Tibial artery (tissue), 4 donors: ENCODE data around the gene IRF3.

Experiments used
- DNase-seq, 2 donors: peaks; one replicate each; pipeline ENCODE4 v3.0.0-alpha.2; 2019
- H3K27ac ChIP-seq, 2 donors: fragments of 200-600 bp; sonication (generic) in 1 of 2; 1 replicate in 1 of 2; 2 replicates in 1 of 2; pipeline ENCODE4 v1.5.1; 2018 to 2019; ENCODE audit warnings: mild to moderate bottlenecking in 1 of 2
- H3K27me3 ChIP-seq, 2 donors: fragments of 200-600 bp; sonication (generic) in 1 of 2; one replicate each; pipeline versions ENCODE4 v1.5.1 to v1.6.0; 2016 to 2019
- H3K36me3 ChIP-seq, 3 donors: fragments of 200-600 bp; sonication (generic) in 2 of 3; one replicate each; pipeline ENCODE4 v1.5.1; 2016 to 2019; ENCODE audit warnings: mild to moderate bottlenecking in 2 of 3
- H3K4me1 ChIP-seq, 4 donors: fragments of 200-600 bp; sonication (generic) in 2 of 4; 1 replicate in 3 of 4; 2 replicates in 1 of 4; pipeline ENCODE4 v1.5.1; 2016 to 2019
- H3K4me3 ChIP-seq, 2 donors: fragments of 200-600 bp; sonication (generic) in 1 of 2; 1 replicate in 1 of 2; 2 replicates in 1 of 2; pipeline ENCODE4 v1.5.1; 2018 to 2019; ENCODE audit warnings: mild to moderate bottlenecking in 2 of 2
- H3K9me3 ChIP-seq, 3 donors: fragments of 200-600 bp; sonication (generic) in 1 of 3; one replicate each; pipeline ENCODE4 v1.5.1; 2016 to 2019
- intact Hi-C: fragments of 100-400 bp; cut with DNase I; formaldehyde crosslinking; loops from one replicate; pipeline ENCODE4 v1.15.0; 2023; ENCODE audit warnings: low total_unique reads
- TF ChIP-seq, protein P1 (sequence below), 2 experiments: fragments of 200-600 bp in 1 of 2; fragments of 450-650 bp in 1 of 2; IDR thresholded peaks; one replicate each; pipeline ENCODE4 v1.5.1; 2017 to 2019; ENCODE audit warnings: antibody characterized with exemption in 2 of 2, mild to moderate bottlenecking in 1 of 2, moderate library complexity in 1 of 2

IRF3 gene

DNA sequence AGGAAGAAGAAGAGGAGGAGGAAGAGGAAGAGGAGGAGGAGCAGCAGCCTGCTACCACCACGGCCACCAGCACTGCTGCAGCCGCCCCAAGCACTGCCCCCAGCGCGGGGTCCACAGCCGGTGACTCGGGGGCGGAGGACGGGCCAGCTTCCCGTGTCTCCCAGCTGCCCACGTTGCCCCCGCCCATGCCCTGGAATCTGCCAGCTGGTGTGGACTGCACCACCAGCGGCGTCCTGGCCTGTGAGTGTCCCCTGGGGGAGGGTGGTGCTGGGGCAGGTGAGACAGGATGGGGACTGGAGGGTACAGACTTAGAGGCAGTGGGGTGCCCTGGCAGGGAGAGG is 12.2 kb downstream of the IRF3 start:
- TF ChIP-seq, protein P1, sequence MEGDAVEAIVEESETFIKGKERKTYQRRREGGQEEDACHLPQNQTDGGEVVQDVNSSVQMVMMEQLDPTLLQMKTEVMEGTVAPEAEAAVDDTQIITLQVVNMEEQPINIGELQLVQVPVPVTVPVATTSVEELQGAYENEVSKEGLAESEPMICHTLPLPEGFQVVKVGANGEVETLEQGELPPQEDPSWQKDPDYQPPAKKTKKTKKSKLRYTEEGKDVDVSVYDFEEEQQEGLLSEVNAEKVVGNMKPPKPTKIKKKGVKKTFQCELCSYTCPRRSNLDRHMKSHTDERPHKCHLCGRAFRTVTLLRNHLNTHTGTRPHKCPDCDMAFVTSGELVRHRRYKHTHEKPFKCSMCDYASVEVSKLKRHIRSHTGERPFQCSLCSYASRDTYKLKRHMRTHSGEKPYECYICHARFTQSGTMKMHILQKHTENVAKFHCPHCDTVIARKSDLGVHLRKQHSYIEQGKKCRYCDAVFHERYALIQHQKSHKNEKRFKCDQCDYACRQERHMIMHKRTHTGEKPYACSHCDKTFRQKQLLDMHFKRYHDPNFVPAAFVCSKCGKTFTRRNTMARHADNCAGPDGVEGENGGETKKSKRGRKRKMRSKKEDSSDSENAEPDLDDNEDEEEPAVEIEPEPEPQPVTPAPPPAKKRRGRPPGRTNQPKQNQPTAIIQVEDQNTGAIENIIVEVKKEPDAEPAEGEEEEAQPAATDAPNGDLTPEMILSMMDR (IDR thresholded peaks at IDR 0.05) = no peak

DNA sequence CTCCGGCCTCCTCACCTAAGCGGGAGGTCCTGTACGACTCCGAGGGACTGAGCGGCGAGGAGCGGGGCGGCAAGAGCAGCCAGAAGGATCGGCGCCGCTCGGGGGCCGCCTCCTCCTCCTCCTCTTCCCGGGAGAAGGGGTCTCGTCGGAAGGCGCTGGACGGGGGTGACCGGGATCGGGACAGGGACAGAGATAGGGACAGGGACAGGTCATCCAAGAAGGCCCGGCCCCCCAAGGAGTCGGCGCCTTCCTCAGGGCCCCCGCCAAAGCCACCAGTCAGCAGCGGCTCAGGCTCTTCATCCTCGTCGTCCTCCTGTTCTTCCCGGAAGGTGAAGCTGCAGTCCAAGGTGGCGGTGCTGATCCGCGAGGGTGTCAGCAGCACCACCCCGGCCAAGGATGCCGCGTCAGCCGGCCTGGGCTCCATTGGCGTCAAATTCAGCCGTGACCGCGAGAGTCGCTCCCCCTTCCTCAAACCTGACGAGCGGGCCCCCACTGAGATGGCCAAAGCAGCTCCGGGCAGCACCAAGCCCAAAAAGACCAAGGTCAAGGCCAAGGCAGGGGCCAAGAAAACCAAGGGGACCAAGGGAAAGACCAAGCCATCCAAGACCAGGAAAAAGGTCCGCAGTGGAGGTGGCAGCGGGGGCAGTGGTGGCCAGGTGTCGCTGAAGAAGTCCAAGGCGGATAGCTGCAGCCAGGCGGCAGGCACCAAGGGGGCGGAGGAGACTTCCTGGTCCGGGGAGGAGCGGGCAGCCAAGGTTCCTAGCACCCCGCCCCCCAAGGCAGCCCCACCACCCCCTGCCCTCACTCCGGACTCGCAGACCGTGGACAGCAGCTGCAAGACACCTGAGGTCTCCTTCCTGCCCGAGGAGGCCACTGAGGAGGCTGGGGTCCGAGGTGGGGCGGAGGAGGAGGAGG is 12.8 kb downstream of the IRF3 start:
- TF ChIP-seq, protein P1 (IDR thresholded peaks at IDR 0.05) = no peak

More for the DNA sequence above, 12.2 kb downstream of the IRF3 start:
- H3K27ac ChIP-seq = no peak overlapping the region
- H3K4me1 ChIP-seq = no peaks in the 10 kb centered on the region
- DNase-seq = no peak
- no peak overlapping the region for H3K4me3 ChIP-seq
- H3K27me3 ChIP-seq = no peaks in the 10 kb centered on the region
- intact Hi-C loops = no loop called here
- peaks cover 72 to 100% (median 89%) of the 10 kb centered on the region in 3 donors for H3K36me3 ChIP-seq
- H3K9me3 ChIP-seq = no peaks in the 10 kb centered on the region

DNA sequence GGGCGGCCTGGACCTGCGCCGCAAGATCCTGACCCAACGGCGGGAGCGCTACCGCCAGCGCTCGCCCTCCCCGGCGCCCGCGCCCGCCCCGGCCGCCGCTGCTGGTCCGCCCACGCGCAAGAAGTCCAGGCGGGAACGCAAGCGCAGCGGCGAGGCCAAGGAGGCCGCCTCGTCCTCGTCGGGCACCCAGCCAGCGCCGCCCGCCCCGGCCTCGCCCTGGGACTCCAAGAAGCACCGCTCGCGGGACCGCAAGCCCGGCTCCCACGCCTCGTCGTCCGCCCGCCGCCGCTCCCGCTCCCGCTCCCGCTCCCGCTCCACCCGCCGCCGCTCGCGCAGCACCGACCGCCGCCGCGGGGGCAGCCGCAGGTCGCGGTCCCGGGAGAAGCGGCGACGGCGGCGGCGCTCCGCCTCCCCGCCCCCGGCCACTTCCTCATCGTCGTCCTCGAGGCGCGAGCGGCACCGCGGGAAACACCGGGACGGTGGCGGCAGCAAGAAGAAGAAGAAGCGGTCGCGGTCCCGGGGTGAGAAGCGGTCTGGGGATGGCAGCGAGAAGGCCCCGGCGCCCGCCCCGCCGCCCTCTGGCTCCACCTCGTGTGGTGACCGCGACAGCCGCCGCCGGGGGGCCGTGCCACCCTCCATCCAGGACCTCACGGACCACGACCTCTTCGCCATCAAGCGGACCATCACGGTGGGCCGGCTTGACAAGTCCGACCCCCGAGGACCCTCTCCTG is 13.7 kb downstream of the IRF3 start:
- Histone ChIP-seq H3K36me3 (peaks cover 67 to 100% (median 80%) of the 10 kb centered on the region in 3 donors), H3K27me3 (no peaks in the 10 kb centered on the region), H3K9me3 (no peaks in the 10 kb centered on the region), H3K4me3 (no peak overlapping the region), H3K4me1 (no peaks in the 10 kb centered on the region), H3K27ac (no peak overlapping the region)
- intact Hi-C loops = no loop called here
- DNase-seq = no peak
- TF ChIP-seq, protein P1 (IDR thresholded peaks at IDR 0.05) = no peak

More for the DNA sequence above, 12.8 kb downstream of the IRF3 start:
- Histone ChIP-seq H3K4me1 (no peaks in the 10 kb centered on the region), H3K9me3 (no peaks in the 10 kb centered on the region), H3K36me3 (peaks cover 67 to 100% (median 83%) of the 10 kb centered on the region in 3 donors), H3K27me3 (no peaks in the 10 kb centered on the region), H3K4me3 (no peak overlapping the region), H3K27ac (no peak overlapping the region)
- no peak for DNase-seq
- intact Hi-C loops = no loop called here

DNA sequence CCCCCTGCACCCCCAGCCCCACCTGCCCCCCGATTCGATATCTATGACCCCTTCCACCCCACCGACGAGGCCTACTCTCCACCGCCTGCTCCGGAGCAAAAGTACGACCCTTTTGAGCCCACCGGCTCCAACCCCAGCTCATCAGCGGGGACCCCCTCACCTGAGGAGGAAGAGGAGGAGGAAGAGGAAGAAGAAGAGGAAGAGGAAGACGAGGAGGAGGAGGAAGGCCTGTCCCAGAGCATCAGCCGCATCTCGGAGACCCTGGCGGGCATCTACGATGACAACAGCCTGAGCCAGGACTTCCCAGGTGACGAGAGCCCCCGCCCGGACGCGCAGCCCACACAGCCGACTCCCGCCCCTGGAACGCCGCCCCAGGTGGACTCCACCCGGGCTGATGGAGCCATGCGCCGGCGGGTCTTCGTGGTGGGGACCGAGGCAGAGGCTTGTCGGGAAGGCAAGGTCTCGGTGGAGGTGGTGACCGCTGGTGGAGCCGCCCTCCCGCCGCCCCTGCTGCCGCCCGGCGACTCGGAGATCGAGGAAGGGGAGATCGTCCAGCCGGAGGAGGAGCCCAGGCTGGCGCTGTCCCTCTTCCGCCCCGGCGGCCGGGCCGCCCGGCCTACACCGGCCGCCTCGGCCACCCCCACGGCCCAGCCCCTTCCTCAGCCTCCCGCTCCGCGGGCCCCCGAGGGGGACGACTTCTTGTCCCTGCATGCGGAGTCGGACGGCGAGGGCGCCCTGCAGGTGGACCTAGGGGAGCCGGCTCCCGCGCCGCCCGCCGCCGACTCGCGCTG is 14.4 kb downstream of the IRF3 start:
- TF ChIP-seq, protein P1 (IDR thresholded peaks at IDR 0.05) = no peak
- peaks cover 66 to 100% (median 80%) of the 10 kb centered on the region in 3 donors for H3K36me3 ChIP-seq
- intact Hi-C loops = no loop called here

DNA sequence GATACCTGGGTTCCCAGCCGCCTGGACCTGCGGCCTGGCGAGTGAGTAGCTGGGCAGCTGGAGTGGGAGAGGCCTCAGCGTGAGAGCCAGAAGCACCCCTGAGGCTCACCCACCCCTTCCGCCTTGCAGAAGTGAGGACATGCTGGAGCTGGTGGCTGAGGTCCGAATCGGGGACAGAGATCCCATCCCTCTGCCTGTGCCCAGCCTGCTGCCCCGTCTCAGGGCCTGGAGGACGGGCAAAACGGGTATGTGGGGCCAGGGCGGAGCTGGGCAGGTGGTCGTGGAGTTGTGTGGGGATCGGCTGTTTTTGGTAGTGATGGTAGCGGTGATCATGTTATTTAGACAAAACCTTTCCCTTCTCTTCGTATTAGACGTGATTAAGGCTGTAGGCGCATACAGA is 19.1 kb downstream of the IRF3 start:
- Histone ChIP-seq H3K4me3 (no peak overlapping the region), H3K36me3 (peaks cover 34 to 69% (median 48%) of the 10 kb centered on the region in 3 donors)

More for the DNA sequence above, 14.4 kb downstream of the IRF3 start:
- Histone ChIP-seq H3K4me1 (peaks cover 0 to 3% (median 0%) of the 10 kb centered on the region in 4 donors), H3K27ac (no peak overlapping the region), H3K27me3 (no peaks in the 10 kb centered on the region), H3K9me3 (no peaks in the 10 kb centered on the region), H3K4me3 (no peak overlapping the region)
- no peak for DNase-seq

More for the DNA sequence above, 19.1 kb downstream of the IRF3 start:
- Histone ChIP-seq H3K9me3 (no peaks in the 10 kb centered on the region), H3K27me3 (no peaks in the 10 kb centered on the region), H3K27ac (no peak overlapping the region), H3K4me1 (peaks cover 5 to 28% (median 22%) of the 10 kb centered on the region in 4 donors)
- DNase-seq = no peak
- TF ChIP-seq, protein P1 (IDR thresholded peaks at IDR 0.05) = no peak
- intact Hi-C loops = no loop called here
